A673 (cell line): ENCODE results near the gene KIF12.

Experiments used
- EZH2 ChIP-seq: fragments of 200-600 bp; sonication (generic); IDR thresholded peaks from 2 replicates; pipeline ENCODE4 v1.6.1; 2017; ENCODE audit warnings: borderline replicate concordance, low read depth, mild to moderate bottlenecking, mixed read lengths, antibody characterized with exemption, low read length; ENCODE audit not compliant: poor library complexity, severe bottlenecking
- TF ChIP-seq, protein P1 (sequence below): fragments of 300-800, 200-600 bp; sonication (generic); conservative IDR thresholded peaks from 2 replicates; pipeline ENCODE4 v1.5.1; 2017; ENCODE audit warnings: low read depth, mild to moderate bottlenecking, antibody characterized with exemption, low read length, moderate library complexity, mixed read lengths

- TF ChIP-seq, protein P1, sequence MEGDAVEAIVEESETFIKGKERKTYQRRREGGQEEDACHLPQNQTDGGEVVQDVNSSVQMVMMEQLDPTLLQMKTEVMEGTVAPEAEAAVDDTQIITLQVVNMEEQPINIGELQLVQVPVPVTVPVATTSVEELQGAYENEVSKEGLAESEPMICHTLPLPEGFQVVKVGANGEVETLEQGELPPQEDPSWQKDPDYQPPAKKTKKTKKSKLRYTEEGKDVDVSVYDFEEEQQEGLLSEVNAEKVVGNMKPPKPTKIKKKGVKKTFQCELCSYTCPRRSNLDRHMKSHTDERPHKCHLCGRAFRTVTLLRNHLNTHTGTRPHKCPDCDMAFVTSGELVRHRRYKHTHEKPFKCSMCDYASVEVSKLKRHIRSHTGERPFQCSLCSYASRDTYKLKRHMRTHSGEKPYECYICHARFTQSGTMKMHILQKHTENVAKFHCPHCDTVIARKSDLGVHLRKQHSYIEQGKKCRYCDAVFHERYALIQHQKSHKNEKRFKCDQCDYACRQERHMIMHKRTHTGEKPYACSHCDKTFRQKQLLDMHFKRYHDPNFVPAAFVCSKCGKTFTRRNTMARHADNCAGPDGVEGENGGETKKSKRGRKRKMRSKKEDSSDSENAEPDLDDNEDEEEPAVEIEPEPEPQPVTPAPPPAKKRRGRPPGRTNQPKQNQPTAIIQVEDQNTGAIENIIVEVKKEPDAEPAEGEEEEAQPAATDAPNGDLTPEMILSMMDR = no peak
- no peak for TF ChIP-seq EZH2
Measured at GRCh38 chr9:114060070-114060469, 39.0 kb downstream of the KIF12 start.
